GM19351 (cell line): Measurements from ENCODE around the gene HOXC9.

ENCODE experiments used
- ATAC-seq: cut with Tn5 transposase; IDR thresholded peaks from one replicate; pipeline ENCODE4 v1.9.1; 2021; ENCODE audit warnings: mild to moderate bottlenecking, moderate library complexity; ENCODE audit not compliant: unreplicated experiment

Gene HOXC9

DNA sequence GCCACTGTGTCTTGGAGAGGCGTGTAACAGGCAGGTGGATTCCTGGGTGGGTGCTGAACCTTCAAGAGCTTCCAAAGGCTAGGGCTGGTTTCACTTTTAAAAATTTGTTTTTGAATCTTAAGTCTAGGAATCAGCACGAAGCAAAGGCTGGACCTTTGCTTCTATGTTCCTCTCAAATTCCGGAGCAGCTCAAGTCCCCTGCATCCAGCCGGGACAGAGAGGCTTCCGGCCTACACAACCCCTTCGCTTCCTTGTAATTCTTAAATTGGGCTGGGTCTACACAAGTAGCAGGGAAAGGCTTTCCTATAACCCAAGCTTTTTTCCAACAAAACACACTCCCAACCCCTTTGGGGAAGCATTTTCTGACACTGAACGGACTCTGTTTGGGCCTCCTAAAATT, 37.0 kb upstream of the HOXC9 start:
- no peak for ATAC-seq

- ATAC-seq, result no peak
These were observed 36.3 kb upstream of the HOXC9 start for GRCh38 chr12:53963434-53964314.

- no peak for ATAC-seq
These were observed 35.6 kb upstream of the HOXC9 start for GRCh38 chr12:53964315-53964713.

DNA sequence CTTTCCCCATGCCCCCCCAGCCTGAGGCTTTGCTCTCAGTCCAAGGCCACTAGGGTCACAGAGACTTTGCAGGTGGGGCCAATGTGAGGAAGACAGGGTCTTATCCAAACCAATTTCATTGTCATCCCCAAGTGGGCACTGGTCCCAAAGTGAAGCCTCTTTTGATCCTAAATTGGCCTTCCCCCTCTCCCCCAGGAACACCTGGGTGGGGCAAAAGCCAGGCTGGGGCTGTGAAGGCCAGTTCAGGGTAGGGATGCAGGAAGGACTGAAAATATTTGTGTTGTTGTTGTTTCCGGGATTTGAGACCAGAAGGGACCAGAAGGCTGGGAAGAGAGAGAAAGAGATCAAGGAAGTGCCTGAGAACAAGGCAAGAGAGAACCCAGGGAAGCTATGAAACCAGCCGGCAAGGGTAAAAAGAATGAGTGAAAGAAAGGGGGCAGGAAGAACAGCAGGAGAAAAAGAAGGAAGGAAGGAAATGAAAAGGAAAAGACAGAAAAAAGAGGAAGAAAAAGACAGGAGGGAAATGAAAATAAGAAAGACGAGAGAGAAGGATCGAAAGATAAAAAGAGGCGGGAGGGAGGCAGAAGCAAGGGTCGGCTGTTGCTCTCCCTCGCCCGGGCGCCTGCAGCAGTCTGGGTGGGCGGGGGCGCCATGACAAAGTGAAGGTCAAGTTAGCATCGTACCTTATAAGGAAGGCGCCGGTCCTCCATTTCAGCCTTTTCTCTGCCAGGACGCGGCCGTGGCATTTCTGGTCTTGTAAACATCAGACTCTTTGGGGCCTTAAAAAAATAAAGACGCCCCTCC, 34.5 kb upstream of the HOXC9 start:
- no peak for ATAC-seq

DNA sequence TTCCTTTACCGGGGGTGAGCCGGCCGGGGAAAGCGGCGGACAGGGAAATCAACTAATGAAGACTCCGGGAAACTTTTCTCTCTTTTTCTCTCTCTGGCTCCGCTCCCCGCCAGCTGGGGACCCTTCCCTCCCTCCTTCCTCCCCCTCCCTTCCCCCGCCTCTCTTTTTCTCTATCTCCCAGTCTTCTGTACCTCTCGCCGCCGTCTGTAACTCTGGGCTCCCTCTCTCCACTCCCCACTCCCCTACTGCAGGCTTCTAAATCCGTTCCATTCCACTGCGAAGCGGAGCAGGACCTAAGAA, 33.9 kb upstream of the HOXC9 start:
- no peak for ATAC-seq

DNA sequence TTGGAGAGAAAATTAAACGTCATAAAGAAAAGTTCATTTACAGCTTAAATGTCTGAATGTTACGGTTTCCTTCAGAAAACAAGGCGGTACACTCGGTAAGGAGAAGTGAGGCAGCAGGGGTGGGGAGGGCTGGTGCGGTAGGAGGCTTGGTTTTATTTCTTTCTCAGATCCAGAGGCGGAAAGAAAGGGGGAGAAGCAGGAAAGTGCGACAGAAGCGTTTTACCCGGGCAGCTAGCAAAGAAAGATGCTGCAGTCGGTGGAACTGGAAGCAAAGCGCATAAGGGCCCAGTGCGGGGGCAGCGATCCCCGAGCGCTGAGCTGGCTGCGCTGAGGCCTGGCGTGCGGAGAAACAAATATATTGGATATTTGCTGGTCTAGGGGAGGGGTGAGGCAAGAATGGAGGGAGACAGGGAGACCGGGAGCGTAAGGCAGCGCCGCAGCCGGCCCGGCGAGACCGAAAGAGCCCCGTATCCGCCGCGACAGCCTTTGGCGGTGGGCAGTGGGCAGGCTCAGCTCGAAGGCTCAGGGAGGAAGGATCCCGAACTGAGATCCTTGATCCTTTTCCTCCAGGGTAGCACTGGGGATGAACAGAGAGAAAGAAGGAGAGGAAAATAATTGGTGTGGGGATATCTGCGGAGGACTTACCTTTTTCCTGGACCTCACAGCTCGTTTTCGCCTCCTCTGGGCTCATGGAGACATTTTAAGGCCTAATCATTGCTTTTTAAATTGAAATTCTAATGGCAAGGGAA, 33.4 kb upstream of the HOXC9 start:
- no peak for ATAC-seq

- no peak for ATAC-seq
These were observed 32.5 kb upstream of the HOXC9 start for GRCh38 chr12:53967421-53967925.

- no peak for ATAC-seq
These were observed 31.5 kb upstream of the HOXC9 start for GRCh38 chr12:53968214-53969127.

GRCh38 chr12:53969588-53970259, 30.2 kb upstream of the HOXC9 start:
- no peak for ATAC-seq

GRCh38 chr12:53970451-53970850, 29.5 kb upstream of the HOXC9 start:
- no peak for ATAC-seq

- ATAC-seq, result no peak
These were observed 28.8 kb upstream of the HOXC9 start for GRCh38 chr12:53971129-53971528.

GRCh38 chr12:53971686-53972085, 28.3 kb upstream of the HOXC9 start:
- ATAC-seq, result no peak

DNA sequence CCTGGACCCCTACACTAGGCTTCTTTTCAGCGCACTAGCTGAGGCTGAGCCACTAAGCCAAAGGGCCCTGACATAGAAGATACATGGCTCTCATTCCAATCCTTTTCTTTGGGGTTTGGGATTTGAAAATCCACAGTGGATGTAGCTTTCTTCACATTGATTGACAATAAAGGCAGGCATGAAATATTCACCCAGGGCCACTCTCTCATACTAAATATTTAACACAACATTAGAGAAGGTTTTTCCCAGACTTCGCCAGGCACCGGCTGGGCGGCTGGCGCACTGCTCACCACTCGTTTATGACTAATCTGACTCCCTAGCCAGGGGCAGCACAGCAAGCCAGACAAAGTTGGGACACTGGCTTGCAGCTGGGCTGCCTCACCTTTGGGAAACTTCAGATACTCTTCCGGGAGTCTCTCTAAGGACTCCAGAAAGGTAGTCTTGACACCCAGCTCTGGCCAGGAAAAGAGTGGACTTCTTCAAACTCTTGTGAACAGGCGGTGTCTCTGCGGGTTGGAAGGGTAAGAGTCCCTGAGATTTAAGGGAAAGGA, 27.7 kb upstream of the HOXC9 start:
- no peak for ATAC-seq

GRCh38 chr12:53972722-53973235, 27.2 kb upstream of the HOXC9 start, which contains the start of gene HOXC11:
Gene HOXC11, plus strand, starts transcription at chr12:53973126. Its CDS starts 116 bp downstream, at chr12:53973242.
- no peak for ATAC-seq

- no peak for ATAC-seq
These were observed 26.5 kb upstream of the HOXC9 start for GRCh38 chr12:53973236-53974042.

DNA sequence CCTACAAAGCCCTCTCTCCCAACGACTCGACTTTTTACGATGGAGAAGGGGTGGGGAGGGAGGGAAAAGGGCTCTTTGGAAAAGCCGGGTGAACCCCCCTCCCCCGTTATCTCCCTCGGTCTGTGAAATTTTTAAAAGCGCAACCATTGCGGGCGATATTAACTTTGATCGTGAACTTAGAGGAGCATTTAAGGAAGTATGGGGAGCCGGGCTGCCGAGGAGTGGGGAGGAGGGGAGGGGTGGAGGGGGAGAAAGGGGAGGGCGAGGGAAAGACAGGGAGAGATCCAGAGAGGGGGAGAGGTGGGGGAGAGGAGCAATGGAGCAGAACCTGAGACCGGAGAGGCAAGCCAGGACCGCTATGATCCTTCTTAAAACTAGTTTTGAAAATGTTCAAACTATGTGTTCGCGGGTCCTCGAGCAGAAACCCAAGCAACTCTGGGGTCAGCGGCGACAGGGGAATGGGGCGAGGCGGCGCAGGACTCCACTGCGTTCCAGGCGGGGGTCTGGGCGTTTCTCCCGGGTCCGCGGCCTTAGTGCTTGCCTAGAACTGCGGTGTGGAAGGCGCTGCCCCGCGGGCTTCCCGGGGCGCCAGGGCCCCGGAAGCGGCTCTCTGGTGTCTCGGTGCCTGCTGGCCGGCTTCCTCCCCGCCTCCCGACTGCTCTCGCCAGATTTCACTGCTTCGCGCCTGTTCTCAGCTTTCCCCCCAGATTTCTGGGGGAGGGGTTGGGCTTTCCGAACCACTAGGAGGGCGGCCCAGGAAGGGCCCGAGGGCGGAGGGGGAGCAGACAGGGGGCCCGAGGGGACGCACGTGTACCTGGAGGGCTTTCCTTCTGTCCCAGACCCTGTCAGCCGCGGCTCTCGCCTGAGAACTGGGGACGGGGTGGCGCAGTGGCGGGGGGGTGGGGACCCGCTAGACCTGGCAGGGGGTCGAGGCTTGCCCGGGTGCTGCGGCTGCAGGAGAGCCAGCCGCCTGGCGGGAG, 25.6 kb upstream of the HOXC9 start, which contains the start of gene HOTAIR:
Gene HOTAIR, minus strand, starts transcription at position 871 of the 980 bp plus-strand sequence.
- no peak for ATAC-seq

- ATAC-seq, result no peak
These were observed 24.9 kb upstream of the HOXC9 start for GRCh38 chr12:53975064-53975471.
